ENCODE results near the gene MICAL2.

- no peak for TF ChIP-seq CTCF (conservative IDR thresholded peaks at IDR 0.05; ENCODE audit: low read depth, low read length)
- no peak for TF ChIP-seq EZH2phosphoT487 (IDR thresholded peaks at IDR 0.05; ENCODE audit: borderline replicate concordance, low read length)
Measured at GRCh38 chr11:12121517-12121916, 11.1 kb downstream of the MICAL2 start.

All from PC-3 (cell line).